Retinal pigment epithelial cell (primary cell): ENCODE measurements around the gene ZG16B.
A peak's percentile ranks its signal among the peaks of the same experiment; 100 is the strongest.

ENCODE experiments used
- DNase-seq: peaks from one replicate; pipeline ENCODE4 v3.0.0-alpha.2; 2010; ENCODE audit warnings: low read depth
- H3K4me3 ChIP-seq: 2 replicates; pipeline ENCODE4 v1.5.1; 2011; ENCODE audit warnings: mild to moderate bottlenecking, low read length, control low read depth, moderate library complexity
- TF ChIP-seq, protein P1 (sequence below): conservative IDR thresholded peaks from 2 replicates; pipeline ENCODE4 v1.5.1; 2011; ENCODE audit warnings: low read depth, low read length, control low read depth, inconsistent platforms

The ZG16B gene

DNA sequence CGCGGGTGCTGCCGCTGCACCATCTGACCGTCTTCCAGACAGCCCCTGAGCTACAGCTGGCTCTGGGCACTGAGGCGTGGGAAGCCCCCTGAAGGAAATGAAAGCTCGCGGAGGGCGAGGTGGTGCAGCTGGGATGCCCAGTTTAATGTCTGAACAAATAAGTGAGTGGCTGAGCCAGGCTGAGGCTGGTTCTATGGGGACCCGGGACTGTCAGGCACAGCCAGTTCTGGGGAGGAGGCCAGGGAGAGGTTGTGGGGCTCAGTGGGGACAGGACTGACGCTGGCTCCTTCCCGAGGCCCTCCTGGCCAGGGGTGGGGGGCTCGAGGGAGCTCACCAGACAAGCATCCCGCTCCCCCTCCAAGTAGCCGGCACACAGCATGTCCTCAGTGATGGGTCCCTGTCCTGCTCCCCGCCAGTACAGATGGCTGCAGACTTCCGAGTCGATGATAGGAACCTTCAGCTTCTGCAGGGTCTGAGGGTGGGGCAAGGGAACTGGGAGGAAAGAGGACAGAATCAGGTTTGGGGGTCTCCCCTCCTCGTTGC is 23.5 kb downstream of the ZG16B start:
- TF ChIP-seq, protein P1, sequence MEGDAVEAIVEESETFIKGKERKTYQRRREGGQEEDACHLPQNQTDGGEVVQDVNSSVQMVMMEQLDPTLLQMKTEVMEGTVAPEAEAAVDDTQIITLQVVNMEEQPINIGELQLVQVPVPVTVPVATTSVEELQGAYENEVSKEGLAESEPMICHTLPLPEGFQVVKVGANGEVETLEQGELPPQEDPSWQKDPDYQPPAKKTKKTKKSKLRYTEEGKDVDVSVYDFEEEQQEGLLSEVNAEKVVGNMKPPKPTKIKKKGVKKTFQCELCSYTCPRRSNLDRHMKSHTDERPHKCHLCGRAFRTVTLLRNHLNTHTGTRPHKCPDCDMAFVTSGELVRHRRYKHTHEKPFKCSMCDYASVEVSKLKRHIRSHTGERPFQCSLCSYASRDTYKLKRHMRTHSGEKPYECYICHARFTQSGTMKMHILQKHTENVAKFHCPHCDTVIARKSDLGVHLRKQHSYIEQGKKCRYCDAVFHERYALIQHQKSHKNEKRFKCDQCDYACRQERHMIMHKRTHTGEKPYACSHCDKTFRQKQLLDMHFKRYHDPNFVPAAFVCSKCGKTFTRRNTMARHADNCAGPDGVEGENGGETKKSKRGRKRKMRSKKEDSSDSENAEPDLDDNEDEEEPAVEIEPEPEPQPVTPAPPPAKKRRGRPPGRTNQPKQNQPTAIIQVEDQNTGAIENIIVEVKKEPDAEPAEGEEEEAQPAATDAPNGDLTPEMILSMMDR = no peak
- no peak for DNase-seq
- no peak overlapping the region for H3K4me3 ChIP-seq

DNA sequence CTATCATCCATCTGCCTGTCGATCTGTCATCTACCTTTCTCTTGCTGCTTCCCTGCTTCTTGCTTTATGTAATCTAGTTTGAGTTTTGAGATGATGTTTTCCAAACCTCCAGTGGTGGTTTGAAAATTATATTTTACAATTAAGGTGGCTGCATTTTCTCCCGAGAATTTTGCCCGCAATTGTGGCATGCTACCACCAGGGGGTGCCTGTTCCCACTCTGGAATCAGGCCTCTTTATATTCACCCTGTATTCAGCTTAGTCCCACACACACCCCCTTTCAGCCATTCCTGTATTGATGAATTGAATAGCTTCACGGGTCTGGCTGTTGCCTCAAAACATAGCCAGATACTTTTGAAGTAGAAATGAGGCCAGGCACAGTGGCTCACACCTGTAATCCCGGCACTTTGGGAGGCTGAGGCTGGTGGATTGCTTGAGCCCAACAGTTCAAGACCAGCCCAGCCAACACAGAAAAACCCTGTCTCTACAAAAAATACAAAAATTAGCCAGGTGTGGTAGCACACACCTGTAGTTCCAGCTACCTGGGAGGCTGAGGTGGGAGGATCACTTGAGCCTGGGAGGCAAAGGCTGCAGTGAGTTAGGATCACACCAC is 24.7 kb downstream of the ZG16B start:
- TF ChIP-seq, protein P1 = peak; percentile 58
- DNase-seq = no peak
- H3K4me3 ChIP-seq = no peak overlapping the region

DNA sequence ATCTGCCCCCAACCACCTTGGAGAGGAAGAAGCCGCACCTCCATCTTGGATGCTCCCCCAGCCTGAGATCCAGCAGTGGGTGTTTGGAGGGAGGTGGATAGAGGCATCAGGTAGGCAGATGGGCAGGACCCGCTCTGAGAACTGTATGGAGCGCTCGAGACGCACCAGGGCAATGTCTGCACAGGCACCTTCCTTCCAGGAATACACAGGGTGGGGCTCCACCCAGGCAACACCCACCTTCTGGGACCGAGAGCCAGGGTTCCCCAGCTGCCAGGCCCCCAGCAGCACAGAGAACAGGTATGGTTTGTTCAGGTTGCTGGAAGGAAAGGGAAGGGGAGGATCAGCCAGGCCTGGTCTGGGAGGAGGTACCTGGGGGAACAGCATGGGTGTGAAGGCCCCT is 25.4 kb downstream of the ZG16B start:
- no peak for DNase-seq
- no peak overlapping the region for H3K4me3 ChIP-seq
- TF ChIP-seq, protein P1 = no peak

DNA sequence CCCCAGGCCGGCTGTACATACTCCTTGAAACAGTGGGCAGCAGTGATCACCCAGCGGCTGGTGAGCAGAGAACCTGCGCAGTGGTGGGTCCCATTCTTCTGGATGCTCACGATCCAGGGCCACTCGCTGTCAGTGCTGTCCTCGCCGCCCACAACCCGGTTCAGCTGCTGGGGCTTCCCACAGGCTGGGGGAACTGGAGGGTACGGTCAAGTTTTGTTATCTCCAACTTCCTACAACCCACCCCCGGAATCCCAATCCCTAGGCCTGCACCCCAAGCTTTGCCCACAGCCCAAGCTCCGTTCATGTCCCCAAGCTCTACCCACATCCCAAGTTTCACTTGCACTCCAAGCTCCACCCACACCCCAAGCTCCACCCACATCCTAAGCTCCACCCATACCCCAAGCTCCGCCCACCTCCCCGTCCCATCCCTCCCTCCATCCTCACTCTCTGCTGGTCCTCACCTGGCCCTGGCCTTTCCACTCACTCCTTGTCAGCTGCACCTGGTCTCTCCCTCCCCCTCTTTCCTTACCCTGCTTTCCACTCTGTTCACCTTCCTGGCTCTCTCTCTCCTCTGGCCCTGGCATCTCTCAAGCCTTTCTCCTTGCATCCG is 26.1 kb downstream of the ZG16B start:
- TF ChIP-seq, protein P1 = no peak
- DNase-seq = no peak
- H3K4me3 ChIP-seq = no peak overlapping the region

DNA sequence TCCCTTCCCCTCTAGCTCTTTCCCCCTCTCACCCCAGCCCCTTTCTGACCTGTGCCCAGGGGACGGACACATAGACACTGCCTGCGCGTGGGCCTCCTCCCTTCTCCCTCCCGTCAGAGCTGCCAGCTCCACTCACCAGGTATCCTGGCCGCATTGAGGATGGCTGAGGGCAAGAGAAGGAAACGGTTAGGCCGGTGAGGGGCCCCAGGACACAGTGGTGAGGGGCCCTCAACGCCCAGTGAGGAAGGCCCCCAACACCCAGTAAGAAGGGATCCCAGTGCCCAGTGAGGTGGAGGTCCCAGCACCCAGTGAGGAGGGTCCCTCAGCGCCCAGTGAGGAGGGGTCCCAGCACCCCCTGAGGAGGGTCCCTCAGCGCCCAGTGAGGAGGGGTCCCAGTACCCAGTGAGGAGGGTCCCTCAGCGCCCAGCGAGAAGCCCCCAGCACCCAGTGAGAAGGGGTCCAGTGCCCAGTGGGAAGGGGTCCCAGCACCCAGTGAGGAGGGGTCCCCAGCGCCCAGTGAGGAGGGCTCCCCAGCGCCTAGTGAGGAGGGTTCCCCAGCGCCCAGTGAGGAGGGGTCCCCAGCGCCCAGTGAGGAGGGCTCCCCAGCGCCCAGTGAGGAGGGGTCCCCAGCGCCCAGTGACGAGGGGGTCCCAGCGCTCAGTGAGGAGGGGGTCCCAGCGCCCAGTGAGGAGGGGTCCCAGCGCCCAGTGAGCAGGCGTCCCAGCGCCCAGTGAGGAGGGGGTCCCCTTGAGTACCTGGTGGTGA is 26.8 kb downstream of the ZG16B start:
- TF ChIP-seq, protein P1 = no peak
- DNase-seq = no peak
- H3K4me3 ChIP-seq = no peak overlapping the region

DNA sequence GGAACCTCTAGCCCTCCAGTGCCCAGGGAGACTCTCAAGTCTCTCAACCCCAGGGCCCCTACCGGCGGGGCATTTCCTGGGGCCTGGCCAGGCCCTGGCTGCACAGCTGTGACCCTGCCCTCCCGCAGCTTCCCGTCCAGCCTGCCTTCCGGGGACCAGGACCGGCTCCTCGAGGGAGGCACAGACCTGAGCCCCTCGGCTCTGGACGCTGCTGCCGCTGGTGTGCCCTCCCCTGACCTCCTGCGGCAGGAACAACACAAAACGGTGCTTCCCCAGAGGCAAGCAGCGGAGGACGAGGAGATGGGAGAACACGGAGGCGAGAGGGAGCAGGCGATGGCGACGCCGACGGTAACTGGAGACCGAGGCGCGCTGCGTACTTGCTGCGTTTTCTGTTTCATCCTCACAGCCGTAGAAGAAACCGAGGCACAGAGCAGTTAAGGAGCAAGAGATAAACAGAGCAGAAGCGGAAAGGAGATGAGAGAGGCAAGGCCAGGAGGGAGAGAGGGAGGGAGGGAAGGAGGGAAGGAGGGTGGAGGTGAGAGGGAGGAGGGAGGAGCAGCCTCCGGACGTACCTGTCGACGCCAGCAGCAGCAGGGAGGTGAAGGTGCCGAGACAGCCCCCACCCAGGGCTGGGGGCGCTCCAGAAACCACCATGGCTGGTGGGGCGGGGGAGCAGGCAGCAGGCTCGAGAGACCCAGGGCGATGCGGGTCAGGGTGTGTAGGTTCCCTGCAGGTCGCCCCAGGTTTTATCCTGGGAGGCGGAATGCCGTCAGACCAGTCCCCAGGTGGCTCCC is 27.5 kb downstream of the ZG16B start, which contains the start of gene PRSS22:
TSS of gene PRSS22 (minus strand) at position 720 of the 794 bp plus-strand sequence. CDS start at position 654, 66 bp downstream.
- DNase-seq = no peak
- TF ChIP-seq, protein P1 = no peak
- H3K4me3 ChIP-seq = no peak within 1 kb of the TSS
